ENCODE results near the gene H2BK1. TPM values are rescaled to one million over a fixed set of nuclear protein-coding genes. Genes with fewer than 3 reads are reported as not detected.

The H2BK1 gene
- total RNA-seq, 4 donors from 2014 or later: not detected

GRCh38 chr7:151251689-151252560 lies 41.6 kb upstream of the H2BK1 start:
- DNase-seq (ENCODE audit: extremely low spot score): no peak
- TF ChIP-seq, protein P1, sequence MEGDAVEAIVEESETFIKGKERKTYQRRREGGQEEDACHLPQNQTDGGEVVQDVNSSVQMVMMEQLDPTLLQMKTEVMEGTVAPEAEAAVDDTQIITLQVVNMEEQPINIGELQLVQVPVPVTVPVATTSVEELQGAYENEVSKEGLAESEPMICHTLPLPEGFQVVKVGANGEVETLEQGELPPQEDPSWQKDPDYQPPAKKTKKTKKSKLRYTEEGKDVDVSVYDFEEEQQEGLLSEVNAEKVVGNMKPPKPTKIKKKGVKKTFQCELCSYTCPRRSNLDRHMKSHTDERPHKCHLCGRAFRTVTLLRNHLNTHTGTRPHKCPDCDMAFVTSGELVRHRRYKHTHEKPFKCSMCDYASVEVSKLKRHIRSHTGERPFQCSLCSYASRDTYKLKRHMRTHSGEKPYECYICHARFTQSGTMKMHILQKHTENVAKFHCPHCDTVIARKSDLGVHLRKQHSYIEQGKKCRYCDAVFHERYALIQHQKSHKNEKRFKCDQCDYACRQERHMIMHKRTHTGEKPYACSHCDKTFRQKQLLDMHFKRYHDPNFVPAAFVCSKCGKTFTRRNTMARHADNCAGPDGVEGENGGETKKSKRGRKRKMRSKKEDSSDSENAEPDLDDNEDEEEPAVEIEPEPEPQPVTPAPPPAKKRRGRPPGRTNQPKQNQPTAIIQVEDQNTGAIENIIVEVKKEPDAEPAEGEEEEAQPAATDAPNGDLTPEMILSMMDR (IDR thresholded peaks at IDR 0.05): no peak
- TF ChIP-seq POLR2AphosphoS5 (IDR thresholded peaks at IDR 0.05): peak; percentile 68 to 75
- no peaks in the 10 kb centered on the region for H3K9me3 ChIP-seq
- WGBS: 4% methylated on average over 19 of the region's 79 CpGs
- peaks cover 56 to 60% (median 59%) of the 10 kb centered on the region in 4 donors for H3K4me1 ChIP-seq
- intact Hi-C loops (cut with DNase I): no loop called here
- no peaks in the 10 kb centered on the region for H3K27me3 ChIP-seq
- peak overlapping the region; percentile 69 to 72 (median 70) for H3K4me3 ChIP-seq
- H3K36me3 ChIP-seq: no peaks in the 10 kb centered on the region
- peak overlapping the region; percentile 91 to 97 (median 94) for H3K27ac ChIP-seq (replicated peaks in 1 of 4)

DNA sequence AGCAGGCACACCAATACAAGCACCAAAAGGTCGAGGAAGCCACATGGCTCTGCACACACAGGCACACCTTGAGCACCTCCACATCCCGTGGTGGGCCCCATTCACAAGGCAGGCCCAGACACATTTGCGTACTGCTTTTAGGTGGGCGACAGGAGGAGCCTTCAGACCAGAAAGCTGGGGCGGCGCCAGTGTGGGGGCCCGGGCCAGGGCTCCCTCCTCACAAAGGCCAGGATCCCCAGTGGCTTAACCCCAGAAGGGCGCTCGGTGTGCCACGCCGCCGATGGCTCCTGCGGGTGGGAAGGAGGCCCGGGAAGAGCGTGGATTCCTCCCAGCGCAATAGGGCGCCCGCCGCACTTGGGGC lies 41.0 kb upstream of the H2BK1 start:
- WGBS: 0% methylated on average over 1 of the region's 19 CpGs
- Histone ChIP-seq H3K36me3 (no peaks in the 10 kb centered on the region), H3K9me3 (no peaks in the 10 kb centered on the region), H3K27me3 (no peaks in the 10 kb centered on the region), H3K4me1 (peaks cover 63 to 66% (median 65%) of the 10 kb centered on the region in 4 donors), H3K4me3 (peak overlapping the region; percentile 69 to 72 (median 70)), H3K27ac (replicated peaks in 1 of 4) (peak overlapping the region; percentile 91 to 97 (median 94))
- DNase-seq (ENCODE audit: extremely low spot score): no peak
- intact Hi-C loops (cut with DNase I): no loop called here
- TF ChIP-seq EP300 (IDR thresholded peaks at IDR 0.05): no peak
- TF ChIP-seq POLR2A (IDR thresholded peaks at IDR 0.05; ENCODE audit: low read depth): no peak
- TF ChIP-seq POLR2AphosphoS5 (IDR thresholded peaks at IDR 0.05): no peak
- TF ChIP-seq, protein P1 (IDR thresholded peaks at IDR 0.05): no peak

DNA sequence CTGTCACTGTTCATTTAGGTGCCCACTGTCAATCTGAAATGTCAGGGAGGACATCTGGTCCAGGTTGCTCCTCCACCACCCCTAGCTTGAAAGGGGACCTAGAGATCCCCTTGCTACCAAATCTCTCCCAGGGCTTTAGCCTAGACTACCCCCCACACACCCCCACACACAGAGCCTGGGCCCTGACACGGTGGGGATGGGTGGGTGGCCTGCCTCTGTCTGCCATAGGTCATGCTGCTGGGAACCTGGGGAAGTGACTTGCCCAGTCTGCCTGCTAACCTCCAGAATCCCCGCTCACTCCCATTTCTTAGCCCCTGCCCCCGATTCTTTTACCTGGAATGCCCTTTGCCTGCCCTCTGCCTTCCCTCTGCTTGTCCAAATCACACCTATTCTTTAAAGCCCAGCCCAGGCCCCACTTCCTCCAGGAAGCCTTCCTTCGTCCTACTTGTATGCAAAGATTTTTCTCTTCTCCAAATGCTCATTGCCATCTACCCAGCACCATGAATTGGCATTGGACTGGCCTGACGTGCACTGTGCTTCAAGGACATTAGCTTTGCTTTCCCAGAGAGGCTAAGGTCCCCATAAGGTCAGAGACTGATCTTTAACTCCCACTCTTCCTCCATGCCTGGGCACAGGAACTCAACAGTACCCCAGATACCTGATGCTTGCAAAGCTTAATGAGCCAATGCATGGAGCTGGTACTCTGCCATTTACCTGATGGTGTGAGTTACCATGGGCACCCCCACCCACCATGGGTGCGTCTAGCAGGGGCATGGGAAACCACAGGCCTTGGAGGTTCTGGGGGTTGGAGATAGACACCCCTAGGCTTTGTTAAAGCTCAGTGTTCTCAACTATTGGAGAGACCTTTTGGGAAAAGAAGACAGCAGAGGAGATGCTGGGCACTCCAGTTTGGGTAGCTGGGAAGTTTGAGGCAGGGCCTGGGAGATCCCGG lies 40.2 kb upstream of the H2BK1 start:
- no peaks in the 10 kb centered on the region for H3K9me3 ChIP-seq
- H3K27ac ChIP-seq (replicated peaks in 1 of 4): peak overlapping the region; percentile 91 to 97 (median 94)
- peaks cover 71 to 75% (median 73%) of the 10 kb centered on the region in 4 donors for H3K4me1 ChIP-seq
- TF ChIP-seq, protein P1 (IDR thresholded peaks at IDR 0.05): no peak
- TF ChIP-seq POLR2A (IDR thresholded peaks at IDR 0.05; ENCODE audit: low read depth): no peak
- TF ChIP-seq EP300 (IDR thresholded peaks at IDR 0.05): no peak
- no peak for TF ChIP-seq POLR2AphosphoS5 (IDR thresholded peaks at IDR 0.05)
- H3K4me3 ChIP-seq: peak overlapping the region; percentile 69 to 75 (median 70)
- intact Hi-C loops (cut with DNase I): no loop called here
- WGBS: 62% methylated on average over 7 of the region's 7 CpGs
- DNase-seq (ENCODE audit: extremely low spot score): no peak
- H3K27me3 ChIP-seq: peaks cover 0 to 2% (median 0%) of the 10 kb centered on the region in 4 donors
- H3K36me3 ChIP-seq: no peaks in the 10 kb centered on the region

GRCh38 chr7:151249732-151250072 lies 39.4 kb upstream of the H2BK1 start:
- H3K27ac ChIP-seq (replicated peaks in 1 of 4): peak overlapping the region; percentile 91 to 97 (median 94)
- no peaks in the 10 kb centered on the region for H3K36me3 ChIP-seq
- TF ChIP-seq POLR2A (IDR thresholded peaks at IDR 0.05; ENCODE audit: low read depth): no peak
- peaks cover 79 to 82% (median 80%) of the 10 kb centered on the region in 4 donors for H3K4me1 ChIP-seq
- H3K4me3 ChIP-seq: peak overlapping the region; percentile 64 to 81 (median 72)
- intact Hi-C loops (cut with DNase I): loop anchor here (10.0 kb wide), 1 partner anchor 125 kb away; no protein-coding TSS in a partner anchor
- DNase-seq (ENCODE audit: extremely low spot score): no peak
- peaks cover 0 to 10% (median 0%) of the 10 kb centered on the region in 4 donors for H3K27me3 ChIP-seq
- no peaks in the 10 kb centered on the region for H3K9me3 ChIP-seq
- WGBS: 13% methylated on average over 3 of the region's 5 CpGs

All from esophagus muscularis mucosa (tissue), 4 donors.